ENCODE results near the gene ARHGAP40.

Gene ARHGAP40

DNA sequence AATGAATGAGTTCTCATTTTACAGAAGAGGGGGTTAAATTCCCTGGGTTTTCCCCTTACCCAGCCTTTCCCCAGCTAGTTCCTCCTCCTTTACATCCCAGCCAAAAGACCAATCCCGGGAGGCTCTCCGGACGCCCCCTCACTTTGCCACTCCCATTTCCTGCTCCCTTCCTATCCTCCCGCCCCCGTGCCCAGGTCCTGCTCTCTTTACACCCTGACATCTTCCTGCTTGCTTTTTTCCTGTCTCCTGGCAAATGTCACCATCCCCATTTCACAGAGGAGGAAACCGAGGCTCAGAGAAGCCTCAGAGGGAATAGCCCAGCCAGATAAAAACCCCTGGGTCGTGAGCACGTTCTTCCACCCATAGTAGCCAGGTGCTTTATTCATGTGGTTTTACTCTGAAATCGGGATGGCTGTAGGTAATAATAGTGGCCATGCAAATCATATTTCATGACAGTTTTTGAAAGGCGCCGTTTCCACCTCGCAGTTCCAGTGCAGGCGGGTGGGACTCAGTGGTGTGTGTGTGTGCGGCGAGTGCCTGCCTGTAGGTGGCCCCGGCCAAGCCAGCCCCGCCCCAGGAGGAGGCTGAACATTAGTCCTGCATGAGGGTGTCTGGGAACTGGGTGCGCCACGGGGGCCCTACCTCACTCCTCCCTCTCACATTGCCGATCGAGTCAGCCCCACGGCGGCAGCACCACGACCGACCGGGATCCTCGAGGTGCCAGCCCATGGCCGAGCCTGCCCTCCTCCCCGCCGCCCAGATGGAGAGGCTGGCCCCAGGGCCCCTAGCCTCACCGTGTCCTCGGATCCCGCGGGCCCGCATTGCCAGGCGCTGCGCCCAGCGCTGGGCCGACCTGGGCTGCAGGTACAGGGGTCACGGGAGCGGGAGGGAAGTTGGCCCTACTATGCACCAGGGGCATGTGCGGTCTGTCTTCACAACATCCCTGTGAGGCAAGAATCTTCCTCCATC is at the start of gene ARHGAP40:
ARHGAP40 (plus strand) TSS at position 594 of the 969 bp plus-strand sequence.
- peak; percentile 34 for DNase-seq (ENCODE audit: low spot score)

DNA sequence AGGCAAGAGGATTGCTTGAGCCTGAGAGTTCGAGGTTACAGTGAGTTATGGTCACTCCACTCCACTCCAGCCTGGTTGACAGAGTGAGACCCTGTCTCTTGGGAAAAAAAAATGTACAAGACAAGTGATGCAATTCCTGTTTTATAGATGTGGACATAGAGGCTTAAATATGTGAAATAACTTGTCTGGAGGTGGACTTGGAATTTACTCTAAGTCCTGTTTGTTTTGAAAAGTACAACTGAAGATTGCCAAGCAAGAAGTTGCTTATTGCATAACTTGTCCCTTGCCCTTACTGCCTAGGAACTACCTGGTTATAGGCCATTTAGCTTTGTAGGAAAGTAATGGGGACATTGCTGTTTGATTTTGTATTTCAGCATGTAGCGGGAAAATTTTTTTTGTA is 46.6 kb upstream of the ARHGAP40 start:
- no peak for DNase-seq (ENCODE audit: low spot score)

DNA sequence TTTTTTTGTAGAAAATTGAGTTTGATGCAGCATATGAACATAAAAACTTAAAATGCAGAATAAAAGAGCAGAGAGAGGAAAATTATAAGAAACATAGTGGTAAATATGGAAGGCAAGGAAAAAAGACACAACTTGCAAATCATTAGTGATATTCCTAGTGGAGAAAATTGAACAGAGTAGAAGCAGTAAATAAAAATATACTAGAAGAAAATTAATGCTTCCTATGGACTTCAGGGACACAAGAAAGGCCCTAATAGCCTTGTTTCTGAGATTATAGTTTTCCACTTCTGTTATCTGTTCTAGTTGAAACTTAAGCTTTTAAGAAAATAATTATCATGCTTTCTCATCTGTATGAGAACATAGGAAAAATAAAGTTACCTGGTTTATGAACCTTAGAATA is 46.2 kb upstream of the ARHGAP40 start:
- no peak for DNase-seq (ENCODE audit: low spot score)

DNA sequence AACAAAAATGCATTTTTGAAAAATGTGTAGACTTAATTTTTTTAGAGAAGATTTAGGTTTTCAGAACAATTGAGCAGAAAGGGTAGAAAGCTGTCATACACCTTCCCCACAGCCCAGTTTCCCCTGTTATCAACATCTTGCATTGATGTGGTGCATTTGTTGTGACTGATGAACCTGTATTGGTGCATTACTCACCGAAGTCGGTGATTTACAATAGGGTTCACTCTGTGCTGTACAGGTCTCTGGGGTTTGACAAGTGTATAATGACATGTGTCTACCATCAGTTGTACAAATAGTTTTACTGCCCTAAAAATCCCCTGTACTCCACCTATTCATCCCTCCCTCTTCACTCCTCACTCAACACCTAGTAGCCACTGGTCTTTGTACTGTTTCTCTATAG is 44.4 kb upstream of the ARHGAP40 start:
- DNase-seq (ENCODE audit: low spot score): no peak

DNA sequence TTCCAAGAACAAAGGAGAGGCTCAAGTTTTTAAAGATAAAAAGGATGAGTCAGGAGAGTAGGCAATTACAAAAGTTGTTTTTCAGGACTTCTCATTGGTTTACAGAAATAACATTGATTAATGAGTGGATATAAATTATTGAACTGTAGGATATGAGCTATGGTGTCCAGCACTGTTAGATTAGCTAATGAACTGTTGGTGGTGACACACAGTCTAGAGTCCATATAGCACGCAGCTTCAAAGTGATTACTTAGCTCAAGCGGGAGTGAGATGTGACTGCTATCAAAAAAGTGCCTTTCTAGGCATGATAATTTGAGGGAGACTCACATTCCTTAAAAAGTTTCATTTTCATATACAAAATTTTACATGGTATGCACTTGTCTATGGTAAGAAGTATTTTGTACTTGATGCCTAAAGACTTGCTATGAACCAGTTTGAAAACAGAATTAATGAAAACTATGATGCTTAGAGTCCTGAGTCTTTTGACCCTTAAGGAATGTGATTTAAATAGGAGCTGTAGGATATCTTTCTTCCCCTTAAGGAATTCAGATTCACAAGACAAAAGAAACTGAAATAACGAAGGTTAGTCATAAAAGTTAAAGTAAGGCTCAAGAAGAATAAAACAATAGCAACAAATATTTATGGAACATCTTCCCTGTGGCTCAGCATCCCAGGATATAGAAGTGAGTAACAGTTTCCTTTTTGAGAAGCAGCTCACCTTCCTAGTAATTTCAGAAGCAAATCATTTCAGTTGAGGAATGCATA is 42.8 kb upstream of the ARHGAP40 start:
- DNase-seq (ENCODE audit: low spot score): no peak

DNA sequence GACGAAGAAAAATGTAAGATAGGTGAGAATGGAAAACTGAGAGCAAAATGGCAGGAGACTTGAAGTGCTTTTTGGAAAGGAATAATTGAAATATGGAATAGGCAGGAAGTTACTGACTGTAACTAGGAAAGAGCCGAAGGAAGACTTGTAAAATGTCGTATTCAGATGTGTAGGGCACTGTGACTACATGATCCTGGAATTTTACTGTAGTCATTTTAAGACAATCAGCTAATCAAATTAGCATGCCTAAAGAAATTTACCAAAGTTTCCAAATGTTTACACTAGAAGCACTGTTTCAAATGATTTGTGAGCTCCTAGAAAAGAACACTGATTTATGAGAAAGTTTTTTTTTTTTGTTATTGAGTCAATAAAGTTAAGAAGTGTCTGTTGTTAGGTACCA is 41.8 kb upstream of the ARHGAP40 start:
- DNase-seq (ENCODE audit: low spot score): no peak

DNA sequence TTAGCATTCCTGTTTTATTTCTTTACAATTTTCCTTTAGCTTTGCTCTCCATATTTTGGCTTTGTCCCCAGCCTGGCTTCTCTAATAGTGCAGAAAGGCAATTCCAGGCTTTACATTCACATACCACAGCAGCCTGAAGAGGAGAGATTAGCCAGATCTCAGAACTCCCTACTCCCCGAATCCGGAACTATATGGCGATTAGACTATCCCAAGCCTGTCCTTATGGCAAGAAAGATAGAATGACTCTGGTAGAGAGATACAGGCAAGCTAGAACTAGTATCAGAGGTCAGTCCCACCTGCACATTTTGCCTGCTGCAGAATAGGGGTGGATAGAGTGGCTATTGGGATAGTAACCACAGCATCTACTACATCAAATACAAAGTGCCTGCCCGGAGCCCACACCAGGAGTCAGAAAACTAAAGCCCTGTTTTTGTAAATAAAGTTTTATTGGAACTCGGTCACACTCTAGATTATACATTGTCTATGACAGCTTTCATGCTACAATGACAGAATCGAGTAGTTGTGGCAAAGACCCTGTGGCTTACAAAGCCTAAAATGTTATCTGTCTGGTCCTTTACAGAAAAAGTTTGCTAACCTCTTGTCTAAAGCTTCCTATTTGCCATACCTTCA is 37.7 kb upstream of the ARHGAP40 start:
- no peak for DNase-seq (ENCODE audit: low spot score)

DNA sequence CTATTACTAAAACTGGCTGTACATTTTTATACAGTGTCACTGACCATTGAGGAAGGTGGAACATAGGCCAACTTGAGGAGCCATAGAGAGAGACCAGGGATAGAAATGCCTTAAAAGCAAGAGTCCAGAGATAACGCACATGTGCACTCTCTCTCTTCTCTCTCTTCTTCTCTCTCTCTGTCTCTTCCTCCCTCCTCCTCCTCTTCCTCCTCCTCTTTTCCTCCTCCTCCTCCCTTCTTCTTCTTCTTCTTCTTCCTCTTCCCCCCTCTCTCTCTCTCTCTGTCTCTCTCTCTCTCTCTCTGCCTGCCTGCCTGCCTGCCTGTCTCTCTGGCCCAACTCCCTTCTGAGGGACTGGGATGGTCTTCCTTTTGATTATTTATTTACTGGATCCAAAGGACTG is 36.9 kb upstream of the ARHGAP40 start:
- DNase-seq (ENCODE audit: low spot score): no peak

DNA sequence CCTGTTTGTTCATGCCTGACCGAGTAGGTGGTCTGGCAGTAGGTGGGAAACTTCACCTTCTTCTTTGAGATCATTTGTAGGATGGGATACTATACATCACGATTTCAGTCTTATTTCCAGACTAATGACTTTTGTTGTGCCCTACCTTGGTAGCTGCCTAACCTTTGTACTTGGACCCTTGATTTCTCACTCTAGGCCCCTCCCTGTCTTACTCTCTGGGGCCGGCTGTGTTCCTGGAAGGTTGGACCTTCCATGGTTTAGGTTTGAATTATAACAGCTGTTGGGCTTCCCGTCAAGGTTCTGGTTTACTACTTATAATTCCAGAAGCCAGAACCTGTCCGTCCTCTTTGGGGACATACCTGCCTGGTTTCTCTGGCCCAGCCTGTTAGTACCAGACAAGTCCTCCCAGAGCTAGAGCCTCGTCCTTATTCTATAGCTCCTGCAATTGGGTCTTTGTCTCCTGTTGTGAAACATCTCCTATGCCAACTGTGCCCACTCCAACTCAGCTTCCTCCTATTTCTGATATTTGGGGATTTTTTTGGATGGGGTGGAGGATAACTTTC is 35.5 kb upstream of the ARHGAP40 start:
- no peak for DNase-seq (ENCODE audit: low spot score)

DNA sequence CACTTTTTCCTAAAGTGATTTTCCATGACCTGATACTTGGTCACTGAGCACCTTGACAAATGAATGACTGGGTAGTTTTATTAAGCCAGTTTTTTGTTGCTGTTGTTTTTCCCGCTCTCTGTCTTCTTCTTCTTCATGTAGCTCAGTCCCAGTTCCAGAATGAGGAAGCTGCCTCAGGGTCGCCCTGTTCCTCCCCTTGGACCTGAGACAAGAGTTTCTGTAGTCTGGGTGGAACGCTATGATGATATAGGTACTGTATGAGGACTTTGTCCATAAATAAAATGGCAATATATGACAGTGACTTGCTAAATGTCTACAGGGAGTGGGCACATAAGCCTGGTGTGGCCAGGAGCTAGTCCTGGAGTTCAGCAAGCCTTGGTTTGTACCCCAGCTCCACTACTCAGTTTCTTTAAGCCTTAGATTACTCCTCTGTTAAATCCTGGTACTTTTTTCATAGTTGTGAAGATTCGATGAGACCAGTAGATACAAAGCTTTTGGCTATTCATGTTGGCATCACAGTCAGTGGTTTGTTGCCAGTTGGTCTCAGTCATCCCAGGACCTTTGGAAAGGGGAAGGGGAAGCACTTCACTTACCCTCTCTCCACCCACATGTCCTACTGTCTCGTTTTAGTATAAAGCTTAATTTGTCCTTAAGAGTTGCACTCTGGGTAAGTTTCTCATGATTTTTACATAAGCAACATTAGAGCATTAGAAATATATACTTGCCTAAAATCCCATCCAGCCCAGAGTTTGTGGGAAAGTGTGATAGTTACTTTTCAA is 31.7 kb upstream of the ARHGAP40 start:
- no peak for DNase-seq (ENCODE audit: low spot score)

DNA sequence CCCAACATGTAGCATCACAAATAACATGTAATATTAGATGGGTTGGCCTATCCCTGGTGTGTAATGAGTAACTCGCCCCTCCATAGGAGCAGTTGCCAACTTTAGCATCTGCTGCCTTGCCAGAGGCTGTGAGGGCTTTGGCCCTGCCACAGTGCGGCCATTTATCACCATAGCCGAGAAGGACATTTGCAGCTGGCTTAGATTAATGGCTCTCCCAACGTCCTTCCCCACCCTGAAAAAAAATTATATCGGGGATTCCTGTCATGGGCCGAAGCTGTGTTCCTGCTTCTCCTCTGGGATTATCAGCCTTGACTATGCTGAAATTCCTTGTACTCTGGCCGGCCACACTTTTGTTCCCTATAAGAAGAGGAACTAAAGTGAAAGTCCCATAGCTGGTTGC is 28.2 kb upstream of the ARHGAP40 start:
- DNase-seq (ENCODE audit: low spot score): no peak

DNA sequence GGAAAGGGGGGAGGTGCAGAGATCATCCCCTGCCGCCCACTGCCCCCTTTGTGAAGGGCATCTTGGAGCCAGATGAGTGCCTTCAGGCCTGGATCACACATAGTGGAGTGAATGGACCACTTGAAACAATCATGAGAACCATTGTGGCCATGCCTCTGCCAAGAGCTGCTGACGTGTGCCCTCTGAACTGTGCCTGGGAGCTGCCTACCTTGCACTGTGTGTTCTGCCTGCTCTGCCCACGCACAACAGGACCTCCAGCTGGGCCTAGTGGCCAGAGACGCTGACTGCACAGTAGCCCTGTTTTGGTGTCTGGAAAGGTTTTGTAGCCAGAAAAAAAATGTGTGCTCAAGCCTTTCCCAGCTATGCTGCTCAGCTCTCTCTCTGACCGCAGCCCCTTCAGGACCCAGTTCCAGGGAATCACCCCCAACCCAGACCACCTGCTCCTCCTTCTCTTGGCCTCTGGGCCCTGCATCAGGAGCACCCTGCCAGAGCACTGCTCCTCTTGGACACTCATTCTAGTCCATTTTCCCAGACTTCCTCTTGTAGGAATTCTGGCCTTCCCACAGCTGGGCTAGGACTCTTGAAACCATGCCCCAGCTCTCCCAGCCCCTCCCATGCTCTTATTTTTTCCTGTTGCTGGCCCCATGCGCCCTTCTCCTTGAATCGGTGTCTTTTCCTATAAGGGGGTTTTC is 22.2 kb upstream of the ARHGAP40 start:
- DNase-seq (ENCODE audit: low spot score): no peak

DNA sequence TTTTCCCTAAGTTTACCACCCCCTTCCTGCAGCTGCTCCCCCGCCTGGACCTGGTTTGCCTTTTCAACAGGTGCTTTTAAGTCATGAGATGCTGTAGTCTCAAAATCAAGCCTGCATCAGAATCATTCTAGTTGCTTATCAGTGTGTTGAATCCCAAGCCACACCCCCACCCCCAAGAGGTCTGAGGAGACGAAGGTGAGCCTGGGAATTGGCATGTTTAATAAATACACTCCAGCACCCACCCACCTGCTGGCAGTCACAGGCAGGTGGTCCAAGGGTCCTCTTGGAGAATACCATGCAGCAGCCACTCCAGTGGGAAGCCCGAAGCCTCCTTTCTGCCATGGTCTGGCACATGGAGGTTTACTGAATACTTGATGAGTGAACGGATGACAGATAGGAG is 21.7 kb upstream of the ARHGAP40 start:
- DNase-seq (ENCODE audit: low spot score): no peak

DNA sequence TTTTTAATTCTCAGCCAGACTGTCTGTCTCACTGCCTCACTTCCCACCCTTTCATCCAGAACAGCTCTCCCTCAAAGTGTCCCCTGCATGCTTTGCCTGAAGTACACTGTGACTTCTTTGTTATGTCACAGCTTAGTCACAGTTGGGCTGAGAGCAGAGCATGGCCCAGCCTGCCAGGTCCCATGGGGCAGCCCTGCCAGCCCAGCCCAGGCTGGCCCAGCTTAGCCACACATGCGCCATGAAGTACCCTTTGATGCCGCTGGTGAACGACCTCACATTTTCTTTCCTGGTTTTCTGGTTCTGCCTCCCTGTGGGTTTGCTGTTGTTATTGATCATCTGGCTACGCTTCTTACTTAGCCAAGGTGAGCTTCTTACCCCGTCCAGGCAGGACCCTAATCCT is 20.6 kb upstream of the ARHGAP40 start, which contains the start of gene ADIG:
ADIG (plus strand) TSS at position 185 of the 400 bp plus-strand sequence; CDS start at position 239, 54 bp downstream.
- DNase-seq (ENCODE audit: low spot score): no peak

DNA sequence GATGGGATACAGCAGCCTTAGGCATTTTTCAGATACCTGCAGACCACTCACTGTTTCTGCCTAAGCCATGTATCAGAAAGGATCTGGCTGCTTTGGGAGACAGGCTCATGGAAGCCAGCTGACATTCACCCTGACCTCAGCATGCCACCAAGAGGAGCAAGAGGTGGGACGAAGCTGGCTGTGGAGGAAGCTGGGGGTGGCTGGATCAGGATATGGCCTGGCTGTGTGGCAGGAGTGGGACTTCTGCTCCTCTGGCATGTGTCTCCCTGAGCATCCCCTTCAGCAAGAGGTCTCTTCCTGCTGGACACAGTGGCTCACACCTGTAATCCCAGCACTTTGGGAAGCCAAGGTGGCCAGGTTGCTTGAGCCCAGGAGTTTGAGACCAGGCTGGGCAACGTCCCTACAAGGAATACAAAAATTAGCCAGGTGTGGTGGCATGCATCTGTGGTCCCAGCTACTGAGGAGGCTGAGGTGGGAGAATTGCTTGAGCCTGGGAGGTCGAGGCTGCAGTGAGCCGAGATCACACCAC is 19.7 kb upstream of the ARHGAP40 start:
- DNase-seq (ENCODE audit: low spot score): no peak

DNA sequence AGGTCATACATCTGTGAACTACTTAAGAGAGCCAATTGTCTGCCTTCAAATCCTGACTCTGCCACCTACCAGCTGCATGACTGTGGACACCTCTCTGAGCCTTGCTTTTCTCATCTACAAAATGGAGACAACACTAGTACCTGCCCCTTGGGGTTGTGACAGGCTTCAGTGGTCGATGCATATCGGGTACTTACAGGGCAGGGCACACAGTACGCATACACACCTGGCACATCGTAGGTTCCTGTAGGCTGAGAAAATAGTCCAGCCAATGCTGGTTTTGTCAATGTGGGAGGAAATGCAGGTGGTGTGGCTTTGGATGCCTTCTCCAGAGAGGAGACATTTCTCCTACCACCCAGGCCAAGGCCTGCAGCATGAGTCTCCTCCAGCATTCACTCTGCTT is 18.3 kb upstream of the ARHGAP40 start:
- DNase-seq (ENCODE audit: low spot score): no peak

DNA sequence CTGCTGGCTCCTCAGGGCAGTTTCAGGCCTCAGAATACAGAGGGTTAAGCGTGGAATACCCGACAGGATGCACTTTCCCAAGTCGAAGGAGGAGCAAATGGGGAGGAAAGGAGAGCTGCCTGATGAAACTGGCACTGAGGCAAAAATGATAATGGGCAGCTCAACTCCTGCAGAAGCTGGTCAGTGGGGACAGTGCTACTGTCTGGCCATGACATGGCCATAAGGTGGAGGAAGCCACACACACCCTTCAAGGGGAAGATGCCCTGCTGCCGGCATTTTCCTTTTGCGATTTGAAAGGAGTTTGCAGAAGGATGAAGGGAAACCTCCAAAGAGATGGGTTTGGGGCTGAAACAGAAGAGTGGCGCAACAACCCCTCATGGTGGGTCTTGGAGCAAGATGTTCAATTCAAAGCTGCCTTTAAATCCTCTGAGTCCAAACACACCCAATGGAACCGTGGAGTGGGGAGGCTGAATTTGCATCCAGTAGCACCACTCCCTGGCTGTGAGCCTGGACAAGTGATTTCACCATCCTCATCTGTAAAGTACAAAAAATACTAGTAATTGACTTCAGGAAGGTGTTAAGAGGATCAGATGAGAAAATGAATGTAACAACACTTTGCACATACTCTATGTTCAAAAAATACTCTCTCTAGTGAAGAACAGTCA is 17.4 kb upstream of the ARHGAP40 start:
- no peak for DNase-seq (ENCODE audit: low spot score)

DNA sequence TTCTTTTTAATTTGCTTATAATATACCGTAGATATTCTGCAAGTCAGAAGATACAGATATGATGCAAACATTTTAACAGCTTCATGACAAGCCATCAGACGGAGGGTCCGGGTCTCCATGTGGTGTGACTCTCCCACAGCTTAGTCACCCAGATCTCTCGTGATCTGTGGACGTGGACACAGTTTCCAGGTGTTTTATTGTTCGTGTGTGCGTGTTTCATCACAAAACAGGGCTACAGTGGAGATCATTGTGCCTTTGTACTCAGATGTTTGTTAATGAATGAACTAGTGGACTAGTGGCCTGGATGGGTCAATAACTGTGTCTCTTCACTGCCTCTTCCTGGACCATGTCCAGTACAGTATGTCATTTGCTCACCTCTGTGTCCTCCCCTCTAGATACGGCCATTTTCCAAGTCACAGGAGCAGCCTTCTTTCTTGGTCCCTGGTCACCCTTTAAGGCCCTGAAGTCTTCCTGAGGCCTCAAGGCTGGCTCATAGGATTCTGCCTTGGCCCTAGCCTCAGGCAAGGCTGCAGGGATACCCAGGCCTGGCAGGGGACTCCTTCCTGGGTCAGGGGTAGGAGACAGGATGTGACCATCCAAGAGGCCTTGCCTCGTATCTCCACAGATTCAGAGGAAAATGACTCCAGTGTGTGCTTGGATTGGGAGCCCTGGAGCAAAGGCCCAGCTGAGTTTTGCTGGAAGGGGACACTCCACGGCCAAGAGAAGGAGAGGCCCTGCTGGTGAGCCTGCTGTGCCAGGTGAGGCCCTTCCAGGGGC is 16.0 kb upstream of the ARHGAP40 start:
- no peak for DNase-seq (ENCODE audit: low spot score)

DNA sequence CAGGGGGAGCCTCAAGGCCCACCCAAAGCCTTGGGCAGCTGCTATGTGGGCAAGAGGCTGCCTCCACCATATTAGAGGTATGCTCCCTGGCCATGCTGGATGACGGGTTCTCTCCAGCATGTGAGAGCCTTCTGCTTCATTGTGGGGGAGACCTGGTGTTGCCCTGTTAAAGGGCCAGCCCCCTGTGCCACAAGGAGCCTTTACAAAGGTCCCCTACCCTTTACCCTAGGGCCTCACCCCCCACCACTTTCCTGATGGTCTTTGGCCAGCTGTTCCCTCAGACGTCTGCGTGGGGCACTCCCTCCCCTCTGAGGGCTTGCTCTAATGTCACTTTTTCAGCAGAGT is 15.5 kb upstream of the ARHGAP40 start:
- no peak for DNase-seq (ENCODE audit: low spot score)
